Measurements from ENCODE around the gene PSME2.

The PSME2 gene

DNA sequence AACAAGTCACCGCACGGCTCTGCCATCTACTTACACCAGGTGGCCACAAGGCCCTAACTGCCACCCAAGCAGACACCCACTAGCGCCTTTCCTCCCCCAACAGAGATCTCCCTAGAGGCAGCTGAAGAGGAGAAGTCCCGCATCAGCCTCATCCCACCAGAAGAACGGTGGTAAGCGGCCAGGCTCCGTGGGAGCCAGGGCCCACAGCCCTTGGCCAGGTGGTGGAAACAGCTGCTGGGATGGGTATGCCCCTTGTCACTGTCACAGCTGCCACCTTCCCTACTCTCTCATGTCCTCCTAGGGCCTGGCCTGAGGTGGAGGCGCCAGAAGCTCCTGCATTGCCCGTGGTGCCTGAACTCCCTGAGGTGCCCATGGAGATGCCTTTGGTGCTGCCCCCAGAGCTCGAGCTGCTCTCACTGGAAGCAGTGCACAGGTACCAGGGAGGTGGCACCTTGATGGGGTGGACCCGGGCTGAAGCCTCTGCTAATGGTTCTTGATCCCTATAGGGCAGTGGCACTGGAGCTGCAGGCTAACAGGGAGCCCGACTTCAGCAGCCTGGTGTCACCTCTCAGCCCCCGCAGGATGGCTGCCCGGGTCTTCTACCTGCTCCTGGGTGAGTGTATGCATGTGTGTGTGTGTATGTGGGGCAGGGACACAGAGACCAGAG is 33.0 kb upstream of the PSME2 start:
- no peak for DNase-seq (ENCODE audit: low read depth)
- TF ChIP-seq, protein P1, sequence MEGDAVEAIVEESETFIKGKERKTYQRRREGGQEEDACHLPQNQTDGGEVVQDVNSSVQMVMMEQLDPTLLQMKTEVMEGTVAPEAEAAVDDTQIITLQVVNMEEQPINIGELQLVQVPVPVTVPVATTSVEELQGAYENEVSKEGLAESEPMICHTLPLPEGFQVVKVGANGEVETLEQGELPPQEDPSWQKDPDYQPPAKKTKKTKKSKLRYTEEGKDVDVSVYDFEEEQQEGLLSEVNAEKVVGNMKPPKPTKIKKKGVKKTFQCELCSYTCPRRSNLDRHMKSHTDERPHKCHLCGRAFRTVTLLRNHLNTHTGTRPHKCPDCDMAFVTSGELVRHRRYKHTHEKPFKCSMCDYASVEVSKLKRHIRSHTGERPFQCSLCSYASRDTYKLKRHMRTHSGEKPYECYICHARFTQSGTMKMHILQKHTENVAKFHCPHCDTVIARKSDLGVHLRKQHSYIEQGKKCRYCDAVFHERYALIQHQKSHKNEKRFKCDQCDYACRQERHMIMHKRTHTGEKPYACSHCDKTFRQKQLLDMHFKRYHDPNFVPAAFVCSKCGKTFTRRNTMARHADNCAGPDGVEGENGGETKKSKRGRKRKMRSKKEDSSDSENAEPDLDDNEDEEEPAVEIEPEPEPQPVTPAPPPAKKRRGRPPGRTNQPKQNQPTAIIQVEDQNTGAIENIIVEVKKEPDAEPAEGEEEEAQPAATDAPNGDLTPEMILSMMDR (IDR thresholded peaks at IDR 0.05; ENCODE audit: low read depth, low read length, missing control alignments), result no peak
- H3K4me3 ChIP-seq (ENCODE audit: low read depth, low read length), result no peak overlapping the region

DNA sequence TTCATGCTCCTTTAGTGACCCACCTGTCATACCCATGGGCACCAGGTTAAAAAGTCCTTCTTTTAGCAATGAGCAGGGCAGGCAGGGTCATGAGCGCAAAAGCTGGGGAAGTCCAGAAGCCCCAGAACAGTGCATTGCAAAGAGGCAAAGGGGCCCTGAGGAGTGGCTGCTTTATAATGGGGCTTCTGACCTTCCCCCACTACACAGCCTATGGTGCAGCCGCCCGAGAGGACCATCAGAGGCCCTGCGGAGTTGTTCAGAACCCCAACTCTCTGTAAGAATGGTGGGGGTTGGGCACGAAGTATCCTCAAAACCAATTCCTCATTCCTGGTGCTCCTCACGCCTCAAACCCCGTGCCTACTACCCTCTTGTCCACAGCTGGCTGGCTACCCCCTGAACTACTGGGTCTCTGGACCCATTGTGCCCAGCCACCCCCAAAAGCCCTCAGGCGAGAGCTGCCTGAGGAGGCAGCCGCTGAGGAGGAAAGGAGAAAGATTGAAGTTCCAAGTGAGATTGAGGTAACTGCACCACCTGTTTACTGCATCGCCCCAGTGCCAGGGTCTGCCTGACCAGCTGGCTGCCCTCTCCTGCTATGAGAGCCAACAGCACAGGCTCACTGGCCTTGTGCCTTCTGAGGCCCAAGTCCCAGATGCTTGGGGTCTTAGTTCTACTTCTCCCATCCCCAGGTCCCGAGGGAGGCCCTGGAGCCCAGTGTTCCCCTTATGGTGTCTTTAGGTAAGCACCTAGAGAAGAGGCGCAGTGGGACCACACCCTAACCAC is 32.2 kb upstream of the PSME2 start:
- DNase-seq (ENCODE audit: low read depth), result no peak
- TF ChIP-seq, protein P1 (IDR thresholded peaks at IDR 0.05; ENCODE audit: low read depth, low read length, missing control alignments), result no peak
- no peak overlapping the region for H3K4me3 ChIP-seq (ENCODE audit: low read depth, low read length)

DNA sequence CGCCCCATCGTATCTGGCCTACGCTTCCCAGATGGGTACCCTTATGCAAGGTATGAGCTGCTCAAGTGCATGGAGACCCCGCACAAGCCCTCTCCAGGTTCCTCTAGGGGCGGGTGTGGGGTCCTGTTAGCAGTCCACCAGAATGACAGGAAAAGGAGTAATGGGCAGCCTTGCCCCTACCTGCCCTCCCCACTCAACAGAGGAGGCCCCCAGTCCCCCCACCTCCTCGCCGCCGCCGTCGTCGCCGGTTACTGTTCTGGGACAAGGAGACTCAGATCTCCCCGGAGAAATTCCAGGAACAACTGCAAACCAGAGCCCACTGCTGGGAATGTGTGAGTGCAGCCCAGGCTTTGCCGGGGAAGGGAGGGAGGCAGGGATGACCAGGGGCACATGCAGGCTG is 31.5 kb upstream of the PSME2 start:
- no peak overlapping the region for H3K4me3 ChIP-seq (ENCODE audit: low read depth, low read length)
- TF ChIP-seq, protein P1 (IDR thresholded peaks at IDR 0.05; ENCODE audit: low read depth, low read length, missing control alignments), result no peak
- DNase-seq (ENCODE audit: low read depth), result no peak

DNA sequence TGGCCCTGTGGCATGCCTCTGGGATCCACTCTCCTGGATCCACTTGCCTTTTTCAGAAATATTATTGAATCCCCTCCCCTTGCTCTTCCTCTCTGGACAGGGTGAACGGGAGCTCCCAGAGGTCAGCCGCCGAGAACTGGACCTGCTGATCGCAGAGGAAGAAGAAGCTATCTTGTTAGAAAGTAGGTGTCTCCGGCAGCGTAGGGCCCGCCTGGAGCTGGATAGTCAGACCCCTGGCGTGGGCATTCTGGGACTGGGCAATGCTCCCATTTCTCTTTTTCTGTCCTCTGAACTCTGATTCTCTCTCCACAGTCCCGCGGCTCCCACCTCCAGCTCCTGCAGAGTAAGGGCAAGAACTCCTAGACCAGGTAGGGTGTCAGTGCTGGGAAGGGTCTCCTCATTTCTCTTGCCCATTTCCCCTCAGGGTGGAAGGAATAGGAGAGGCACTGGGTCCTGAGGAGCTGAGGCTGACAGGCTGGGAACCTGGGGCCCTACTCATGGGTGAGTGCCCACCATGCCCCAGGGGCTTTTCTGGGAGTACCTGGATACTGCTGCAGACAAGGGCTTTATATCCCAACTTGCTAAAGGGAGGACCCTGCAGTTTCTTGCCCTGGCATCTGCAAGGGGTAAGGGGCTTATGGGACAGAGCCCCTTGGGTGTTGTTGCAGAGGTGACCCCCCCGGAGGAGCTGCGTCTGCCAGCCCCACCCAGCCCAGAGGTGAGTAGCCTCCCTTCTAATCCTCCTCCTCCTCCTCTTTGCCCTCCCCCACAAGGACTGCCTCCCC is 30.8 kb upstream of the PSME2 start:
- TF ChIP-seq, protein P1 (IDR thresholded peaks at IDR 0.05; ENCODE audit: low read depth, low read length, missing control alignments), result no peak
- no peak for DNase-seq (ENCODE audit: low read depth)
- H3K4me3 ChIP-seq (ENCODE audit: low read depth, low read length), result no peak overlapping the region

DNA sequence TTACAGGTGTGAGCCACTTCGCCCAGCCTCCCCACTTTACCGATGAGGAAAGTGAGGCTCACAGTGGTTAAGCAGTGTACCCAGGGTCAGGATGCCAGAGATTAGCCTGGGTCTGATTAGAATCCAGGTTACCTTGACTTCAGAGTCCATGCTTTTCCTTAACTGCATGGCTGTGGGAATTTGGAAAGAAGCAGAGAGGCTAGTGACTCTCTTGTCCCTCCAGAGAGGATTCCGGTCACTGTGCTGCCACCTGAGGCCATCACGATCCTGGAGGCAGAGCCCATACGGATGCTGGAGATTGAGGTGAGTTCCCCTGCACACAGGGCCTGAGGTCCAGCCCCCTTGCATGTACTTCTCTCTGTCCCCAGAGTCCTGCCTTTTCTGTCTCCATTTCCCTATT is 30.2 kb upstream of the PSME2 start:
- no peak overlapping the region for H3K4me3 ChIP-seq (ENCODE audit: low read depth, low read length)
- TF ChIP-seq, protein P1 (IDR thresholded peaks at IDR 0.05; ENCODE audit: low read depth, low read length, missing control alignments), result no peak
- DNase-seq (ENCODE audit: low read depth), result no peak

DNA sequence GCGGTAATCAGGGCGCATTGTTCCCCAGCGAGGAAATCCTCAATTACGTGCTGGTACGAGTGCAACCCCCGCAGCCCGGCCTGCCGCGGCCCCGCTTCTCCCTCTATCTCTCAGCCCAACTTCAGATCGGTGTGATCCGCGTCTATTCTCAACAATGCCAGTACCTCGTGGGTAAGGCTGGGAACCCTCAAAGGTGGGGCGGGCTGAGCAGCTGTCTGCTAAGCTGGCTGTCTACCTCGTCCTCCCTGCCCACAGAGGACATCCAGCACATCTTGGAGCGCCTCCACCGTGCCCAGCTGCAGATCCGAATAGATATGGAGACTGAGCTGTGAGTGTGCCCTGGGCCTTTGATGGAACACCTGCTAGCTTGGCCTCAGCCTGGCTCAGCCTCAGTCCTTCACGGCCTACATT is 26.5 kb upstream of the PSME2 start:
- no peak for DNase-seq (ENCODE audit: low read depth)
- TF ChIP-seq, protein P1 (IDR thresholded peaks at IDR 0.05; ENCODE audit: low read depth, low read length, missing control alignments), result no peak
- H3K4me3 ChIP-seq (ENCODE audit: low read depth, low read length), result peak overlapping the region; percentile 65

Measured in GM12864 (cell line).